ENCODE results near the gene GNG4.
"Not testable (repeated sequence)": the region's sequence is repeated elsewhere in the genome, so short reads cannot be mapped to it uniquely, and the experiment has no call there.

The GNG4 gene

DNA sequence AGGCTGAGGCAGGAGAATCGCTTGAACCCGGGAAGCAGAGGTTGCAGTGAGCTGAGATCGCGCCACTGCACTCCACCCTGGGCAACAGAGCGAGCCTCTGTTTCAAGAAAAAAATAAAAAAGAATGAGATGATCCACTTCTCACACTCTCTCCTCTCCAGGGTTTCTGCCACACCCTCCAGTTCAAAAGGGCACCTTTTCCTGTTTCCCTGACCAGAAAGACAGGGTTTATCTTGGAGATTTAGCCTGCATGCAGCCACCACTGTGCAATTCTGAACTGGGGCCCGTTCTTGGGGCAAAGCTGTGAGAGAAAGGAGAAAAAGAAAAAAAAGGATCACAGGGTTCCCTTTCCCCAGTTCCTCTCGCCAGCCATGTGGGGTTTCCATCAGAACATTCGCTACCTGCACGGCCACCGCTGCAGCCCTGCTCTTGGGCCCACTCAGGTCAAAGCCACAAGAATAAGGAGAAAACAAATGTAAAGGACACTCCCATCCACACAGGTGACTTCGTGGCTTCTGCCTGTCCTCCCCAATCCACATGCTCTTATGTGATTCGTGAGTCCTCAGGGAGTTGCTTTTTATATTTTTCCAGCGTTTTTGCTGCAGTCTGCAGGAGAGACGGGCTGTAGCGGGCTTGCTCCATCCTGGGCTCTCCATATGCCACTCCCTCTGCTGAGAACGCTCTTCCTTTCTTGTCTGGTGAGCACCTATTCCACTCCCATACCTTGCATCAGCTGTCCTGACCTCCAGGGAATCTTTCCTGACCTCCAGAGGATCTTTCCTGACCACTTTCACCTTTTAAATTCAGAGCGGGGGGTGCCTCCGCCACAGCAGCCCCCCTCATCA is 26.4 kb downstream of the GNG4 start:
- no peak for DNase-seq

- not testable (repeated sequence) for DNase-seq
Measured at GRCh38 chr1:235619149-235619548, 30.4 kb downstream of the GNG4 start.

- DNase-seq, result no peak
Measured at GRCh38 chr1:235617808-235618207, 31.8 kb downstream of the GNG4 start.

- DNase-seq, result no peak
Measured at GRCh38 chr1:235617140-235617539, 32.4 kb downstream of the GNG4 start.

DNA sequence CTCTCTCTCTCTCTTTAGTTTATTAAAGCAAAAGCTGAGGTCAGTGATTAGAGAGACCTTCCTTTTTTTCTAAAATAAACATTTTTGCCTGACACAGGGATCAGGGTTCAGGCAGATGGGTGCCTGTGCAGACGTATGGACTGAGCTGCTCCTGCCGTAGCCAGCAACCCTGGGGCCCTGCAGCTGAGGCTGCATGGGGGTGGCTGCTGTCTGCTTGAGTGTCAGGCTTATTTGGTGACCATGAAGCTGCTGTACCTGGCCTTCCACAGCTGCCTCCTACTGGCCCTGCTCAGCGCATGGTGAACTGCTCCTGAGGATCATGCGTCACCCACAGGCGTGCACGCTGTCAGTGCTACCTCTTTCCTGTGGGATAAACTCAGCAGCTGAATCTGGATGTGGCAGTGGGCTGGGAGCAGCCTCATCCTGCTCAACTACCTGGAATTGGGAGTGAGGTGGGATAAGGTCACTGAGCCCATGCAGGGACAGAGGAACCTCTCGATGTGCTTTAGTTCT is 35.1 kb downstream of the GNG4 start:
- DNase-seq, result no peak

GRCh38 chr1:235613602-235614001 is 36.0 kb downstream of the GNG4 start:
- no peak for DNase-seq

DNA sequence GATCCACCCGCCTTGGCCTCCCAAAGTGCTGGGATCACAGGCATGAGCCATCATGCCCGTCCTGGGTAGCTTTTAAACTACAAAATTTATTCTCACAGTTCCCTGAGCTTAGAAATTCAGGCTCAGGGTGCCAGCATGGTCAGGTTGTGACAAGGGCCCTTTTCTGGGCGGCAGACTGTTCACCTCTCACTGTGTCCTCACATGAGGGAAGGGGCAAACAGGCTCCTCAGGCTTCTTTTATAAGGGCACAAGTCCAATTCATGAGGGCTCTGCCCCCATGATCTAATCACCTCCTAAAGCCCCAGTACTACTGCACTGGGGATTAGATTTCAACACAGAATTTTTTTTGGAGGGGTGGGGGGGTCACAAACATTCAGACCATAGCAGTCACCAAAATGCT is 36.8 kb downstream of the GNG4 start:
- DNase-seq, result no peak

GRCh38 chr1:235610157-235610556 is 39.4 kb downstream of the GNG4 start:
- no peak for DNase-seq

GRCh38 chr1:235608278-235608677 is 41.3 kb downstream of the GNG4 start:
- DNase-seq, result no peak

DNA sequence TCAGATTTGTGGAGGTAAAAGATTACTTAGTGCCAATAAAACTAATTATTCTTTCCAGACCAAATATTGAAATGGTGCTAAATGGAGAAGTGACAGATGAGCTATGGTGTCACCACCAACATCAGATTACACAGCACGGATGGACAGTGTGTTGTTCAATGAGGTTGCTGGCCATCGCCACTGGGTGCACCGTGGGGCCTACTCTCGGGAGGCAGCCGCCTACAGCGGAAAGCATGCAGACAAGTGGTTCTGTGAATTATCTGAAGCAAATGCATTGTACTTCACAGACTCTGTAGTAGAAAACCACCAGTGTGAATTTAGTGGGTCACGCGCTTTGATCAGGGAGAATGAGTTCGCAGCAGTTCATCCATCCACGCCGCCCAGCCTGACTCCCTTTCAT is 42.3 kb downstream of the GNG4 start:
- no peak for DNase-seq

GRCh38 chr1:235601104-235601503 is 48.5 kb downstream of the GNG4 start:
- DNase-seq, result no peak

GRCh38 chr1:235599536-235599935 is 50.0 kb downstream of the GNG4 start:
- DNase-seq, result no peak

DNA sequence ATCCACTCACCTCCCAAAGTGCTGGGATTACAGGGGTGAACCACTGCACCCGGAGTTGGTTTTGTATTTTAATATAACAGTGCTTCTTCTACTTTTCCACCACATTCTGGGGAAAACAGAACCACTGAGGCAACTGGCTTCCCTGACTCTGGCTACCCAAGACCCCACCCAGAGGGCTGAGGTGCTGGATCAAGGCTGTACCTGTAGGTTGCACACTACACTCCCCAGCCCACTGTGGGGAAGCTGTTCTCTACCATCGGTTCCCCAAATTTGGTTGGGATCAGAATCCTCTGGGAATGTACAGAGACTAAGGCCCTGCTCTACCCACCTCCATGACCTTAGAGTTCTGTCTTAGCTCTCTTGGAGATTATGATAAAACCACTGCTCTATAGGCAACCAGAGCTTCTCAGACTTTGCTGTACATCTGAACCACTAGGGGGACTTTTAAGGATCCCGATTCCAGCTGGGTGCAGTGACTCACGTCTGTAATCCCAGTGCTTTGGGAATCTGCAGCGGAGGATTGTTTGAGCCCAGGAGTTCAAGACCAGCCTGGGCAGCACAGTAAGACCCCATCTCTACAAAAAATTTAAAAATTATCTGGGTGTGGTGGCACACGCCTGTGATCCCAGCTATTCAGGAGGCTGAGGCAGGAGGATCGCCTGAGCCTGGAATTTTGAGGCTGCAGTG is 51.6 kb downstream of the GNG4 start:
- no peak for DNase-seq

GRCh38 chr1:235595079-235595478 is 54.5 kb downstream of the GNG4 start:
- DNase-seq, result no peak

- DNase-seq, result not testable (repeated sequence)
Measured at GRCh38 chr1:235594281-235594895, 55.2 kb downstream of the GNG4 start.

DNA sequence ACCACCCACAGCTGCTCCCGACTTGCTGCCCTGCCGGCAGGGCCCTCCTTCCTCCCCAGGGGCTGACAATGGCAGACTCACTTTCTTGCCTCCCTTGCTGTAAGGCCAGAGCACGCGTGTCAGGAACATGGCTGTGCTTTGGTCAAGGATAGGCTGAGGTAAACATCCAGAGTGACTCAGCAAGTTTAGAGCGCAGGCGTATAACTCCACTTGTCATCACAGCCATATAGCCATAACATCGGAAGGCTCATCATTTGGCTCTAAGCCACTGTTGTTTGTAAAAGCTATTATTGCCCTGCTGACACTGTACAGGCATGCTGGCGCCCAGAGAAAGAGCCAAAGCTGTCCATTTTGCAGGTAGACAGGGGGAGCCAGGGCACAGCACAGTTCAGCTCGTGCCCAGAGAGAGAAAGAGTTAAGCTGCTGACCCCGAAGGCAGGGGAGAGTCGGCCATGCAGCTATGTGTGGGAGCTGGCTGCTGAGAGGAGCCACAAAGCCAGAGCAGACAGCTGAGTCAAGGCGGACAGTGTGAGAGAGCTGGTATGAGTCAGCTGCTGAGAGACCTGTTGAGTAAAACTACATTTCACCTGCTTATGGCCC is 60.6 kb downstream of the GNG4 start:
- no peak for DNase-seq

DNA sequence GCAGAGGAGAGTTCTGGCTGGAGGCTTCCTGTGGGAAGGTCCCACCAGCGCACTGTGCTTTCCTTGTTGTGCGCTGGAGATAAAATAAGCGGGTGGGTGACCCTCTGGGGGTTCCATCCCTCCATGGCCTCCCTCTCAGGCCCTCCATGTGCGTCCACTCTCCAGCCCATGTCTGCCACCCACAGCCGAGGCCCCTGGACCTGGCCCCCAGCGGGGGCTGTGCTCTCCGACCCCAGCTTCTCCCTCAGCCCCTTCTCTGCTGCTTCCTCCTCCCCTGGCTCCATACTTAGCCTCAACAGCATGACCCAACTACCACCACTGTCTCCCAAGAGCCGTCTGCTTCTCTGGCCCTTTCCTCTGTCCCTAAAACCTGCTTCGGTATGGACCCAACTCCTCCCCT is 61.4 kb downstream of the GNG4 start:
- no peak for DNase-seq

GRCh38 chr1:235586992-235587391 is 62.6 kb downstream of the GNG4 start:
- no peak for DNase-seq

DNA sequence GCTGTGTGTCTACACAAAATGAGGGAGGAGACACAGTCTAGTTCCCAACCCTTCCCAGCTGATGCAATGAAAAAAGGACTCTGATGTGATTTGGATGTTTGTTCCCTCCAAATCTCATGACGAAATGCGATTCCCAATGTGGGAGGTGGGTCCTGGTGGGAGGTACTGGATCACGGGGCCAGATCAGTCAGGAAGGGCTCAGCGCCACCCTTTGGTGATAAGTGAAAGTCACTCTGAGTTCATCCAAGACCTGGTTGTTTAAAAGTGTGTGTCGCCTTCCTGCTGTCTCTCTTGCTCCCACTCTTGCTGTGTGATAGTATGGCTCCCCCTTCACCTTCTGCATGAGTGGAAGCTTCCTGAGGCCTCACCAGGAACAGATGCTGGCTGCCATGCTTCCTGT is 63.2 kb downstream of the GNG4 start:
- DNase-seq, result no peak

DNA sequence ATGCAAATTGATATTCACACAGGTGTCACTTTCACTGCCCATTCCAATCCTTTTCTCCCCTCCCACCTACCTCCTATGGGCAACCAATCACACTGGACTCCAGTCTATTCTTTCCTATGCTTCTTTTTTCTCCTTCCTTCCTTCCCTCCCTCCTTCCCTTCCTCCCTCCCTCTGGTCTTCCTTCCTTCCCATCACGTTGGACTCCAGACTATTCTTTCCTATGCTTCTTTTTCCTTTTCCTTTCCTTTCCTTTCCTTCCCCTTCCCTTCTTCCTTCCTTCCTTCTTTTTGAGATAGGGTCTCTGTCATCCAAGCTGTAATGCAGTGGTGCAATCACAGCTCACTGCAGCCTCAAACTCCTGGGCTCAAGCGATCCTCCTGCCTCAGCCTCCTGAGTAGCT is 64.6 kb downstream of the GNG4 start:
- DNase-seq, result no peak

GRCh38 chr1:235583511-235584001 is 66.0 kb downstream of the GNG4 start:
- DNase-seq, result no peak

DNA sequence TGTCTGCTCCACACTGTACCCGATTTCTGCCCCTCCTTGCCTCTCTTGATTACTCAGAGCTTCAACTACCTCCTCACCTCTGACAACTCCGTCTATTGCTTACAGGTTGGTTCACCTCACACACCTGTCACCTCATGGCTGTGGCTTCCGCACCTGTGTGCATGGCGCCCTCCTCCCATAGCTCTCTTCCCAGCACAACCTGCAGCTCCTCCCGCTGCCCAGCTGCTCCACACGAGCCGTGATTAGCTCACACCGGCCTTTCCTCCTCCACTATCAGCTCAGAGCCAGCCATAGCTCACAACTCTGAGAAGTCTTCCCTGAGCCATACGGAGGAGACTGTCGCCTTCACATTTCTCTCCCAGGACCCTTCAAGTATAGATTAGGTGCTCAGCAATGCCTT is 67.5 kb downstream of the GNG4 start:
- DNase-seq, result no peak

DNA sequence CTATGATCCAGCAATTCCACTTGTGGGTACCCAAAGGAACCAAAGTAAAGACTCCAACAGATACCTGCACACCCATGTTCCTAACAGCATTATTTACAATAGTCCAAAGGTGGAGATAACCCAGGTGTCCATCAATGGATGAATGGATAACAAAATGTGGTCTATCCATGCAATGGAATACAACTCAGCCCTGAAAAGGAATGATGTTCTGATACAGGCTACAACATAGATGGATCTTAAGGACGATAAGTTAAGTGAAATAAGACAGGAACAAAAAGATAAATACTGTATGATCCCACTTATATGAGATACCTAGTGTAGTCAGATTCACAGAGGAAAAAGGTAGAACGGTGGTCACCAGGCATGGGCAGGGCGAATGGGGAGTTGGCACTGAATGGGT is 69.7 kb downstream of the GNG4 start:
- no peak for DNase-seq
